ENCODE results near the gene MAGEA8.
"Not testable (repeated sequence)": the region's sequence is repeated elsewhere in the genome, so short reads cannot be mapped to it uniquely, and the experiment has no call there.

- TF ChIP-seq SIX5 (IDR thresholded peaks at IDR 0.05; ENCODE audit: low read depth, low read length, severe bottlenecking); REST (IDR thresholded peaks at IDR 0.05; ENCODE audit: low read depth, low read length); CTCF (IDR thresholded peaks at IDR 0.05 in 2 of 3, conservative IDR thresholded peaks at IDR 0.05 in 1 of 3; ENCODE audit: control insufficient read depth in 2 of 3, extremely low read depth in 1 of 3, insufficient read depth in 1 of 3, low read depth in 3 of 3, low read length in 3 of 3); ZZZ3 (IDR thresholded peaks at IDR 0.05; ENCODE audit: control insufficient read depth, insufficient read length, low read depth); EZH2 (IDR thresholded peaks at IDR 0.05; ENCODE audit: borderline replicate concordance, control insufficient read depth, low read depth, low read length); NFYB (IDR thresholded peaks at IDR 0.05; ENCODE audit: insufficient read depth, low read depth, low read length); BCL11A (IDR thresholded peaks at IDR 0.05; ENCODE audit: low read depth, low read length); TAF1 (IDR thresholded peaks at IDR 0.05; ENCODE audit: borderline replicate concordance, low read depth, low read length); SMAD1 (IDR thresholded peaks at IDR 0.05; ENCODE audit: low read depth, partially characterized antibody); EP300 (IDR thresholded peaks at IDR 0.05; ENCODE audit: borderline replicate concordance in 1 of 2, control insufficient read depth in 1 of 2, low read depth in 2 of 2, low read length in 2 of 2); USF2 (IDR thresholded peaks at IDR 0.05; ENCODE audit: borderline replicate concordance, low read depth, low read length): not testable (repeated sequence)
- TF ChIP-seq, protein P1, sequence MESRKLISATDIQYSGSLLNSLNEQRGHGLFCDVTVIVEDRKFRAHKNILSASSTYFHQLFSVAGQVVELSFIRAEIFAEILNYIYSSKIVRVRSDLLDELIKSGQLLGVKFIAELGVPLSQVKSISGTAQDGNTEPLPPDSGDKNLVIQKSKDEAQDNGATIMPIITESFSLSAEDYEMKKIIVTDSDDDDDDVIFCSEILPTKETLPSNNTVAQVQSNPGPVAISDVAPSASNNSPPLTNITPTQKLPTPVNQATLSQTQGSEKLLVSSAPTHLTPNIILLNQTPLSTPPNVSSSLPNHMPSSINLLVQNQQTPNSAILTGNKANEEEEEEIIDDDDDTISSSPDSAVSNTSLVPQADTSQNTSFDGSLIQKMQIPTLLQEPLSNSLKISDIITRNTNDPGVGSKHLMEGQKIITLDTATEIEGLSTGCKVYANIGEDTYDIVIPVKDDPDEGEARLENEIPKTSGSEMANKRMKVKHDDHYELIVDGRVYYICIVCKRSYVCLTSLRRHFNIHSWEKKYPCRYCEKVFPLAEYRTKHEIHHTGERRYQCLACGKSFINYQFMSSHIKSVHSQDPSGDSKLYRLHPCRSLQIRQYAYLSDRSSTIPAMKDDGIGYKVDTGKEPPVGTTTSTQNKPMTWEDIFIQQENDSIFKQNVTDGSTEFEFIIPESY (IDR thresholded peaks at IDR 0.05): not testable (repeated sequence)
Observed at GRCh38 chrX:149928635-149929034, 47.7 kb downstream of the MAGEA8 start.
